Measurements from ENCODE around the gene HLA-F. TPM values are rescaled to one million over a fixed set of nuclear protein-coding genes. Genes with fewer than 3 reads are reported as not detected.

The HLA-F gene
- total RNA-seq, 2 donors from 2014 or later, result 34.0 to 62.1 TPM

DNA sequence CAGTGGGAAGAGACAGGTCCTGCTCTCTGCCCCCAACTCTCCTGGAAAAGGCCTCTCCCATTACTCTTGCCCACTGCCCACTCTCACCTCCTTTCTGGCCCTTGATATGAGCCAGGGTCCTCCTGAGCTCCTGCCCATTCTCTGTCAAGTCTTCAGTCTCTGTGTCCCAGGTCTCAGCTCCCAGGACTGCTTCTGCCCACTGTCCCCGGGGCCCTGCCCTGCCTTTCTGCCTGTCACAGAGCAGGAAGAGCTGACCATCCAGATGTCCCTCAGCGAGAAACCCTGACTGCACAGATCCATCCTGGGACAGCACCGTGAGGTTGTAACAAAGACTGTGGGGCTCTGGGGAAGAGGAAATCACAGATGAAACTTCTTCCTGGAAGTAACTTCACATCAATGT, 22.2 kb downstream of the HLA-F start:
- TF ChIP-seq, protein P1, sequence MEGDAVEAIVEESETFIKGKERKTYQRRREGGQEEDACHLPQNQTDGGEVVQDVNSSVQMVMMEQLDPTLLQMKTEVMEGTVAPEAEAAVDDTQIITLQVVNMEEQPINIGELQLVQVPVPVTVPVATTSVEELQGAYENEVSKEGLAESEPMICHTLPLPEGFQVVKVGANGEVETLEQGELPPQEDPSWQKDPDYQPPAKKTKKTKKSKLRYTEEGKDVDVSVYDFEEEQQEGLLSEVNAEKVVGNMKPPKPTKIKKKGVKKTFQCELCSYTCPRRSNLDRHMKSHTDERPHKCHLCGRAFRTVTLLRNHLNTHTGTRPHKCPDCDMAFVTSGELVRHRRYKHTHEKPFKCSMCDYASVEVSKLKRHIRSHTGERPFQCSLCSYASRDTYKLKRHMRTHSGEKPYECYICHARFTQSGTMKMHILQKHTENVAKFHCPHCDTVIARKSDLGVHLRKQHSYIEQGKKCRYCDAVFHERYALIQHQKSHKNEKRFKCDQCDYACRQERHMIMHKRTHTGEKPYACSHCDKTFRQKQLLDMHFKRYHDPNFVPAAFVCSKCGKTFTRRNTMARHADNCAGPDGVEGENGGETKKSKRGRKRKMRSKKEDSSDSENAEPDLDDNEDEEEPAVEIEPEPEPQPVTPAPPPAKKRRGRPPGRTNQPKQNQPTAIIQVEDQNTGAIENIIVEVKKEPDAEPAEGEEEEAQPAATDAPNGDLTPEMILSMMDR (IDR thresholded peaks at IDR 0.05), result no peak
- TF ChIP-seq POLR2A (IDR thresholded peaks at IDR 0.05) (no peak), POLR2AphosphoS5 (IDR thresholded peaks at IDR 0.05) (no peak)
- no peak for DNase-seq (ENCODE audit: low spot score)
- intact Hi-C loops (cut with DNase I), result no loop called here
- 88% methylated on average over 3 of the region's 3 CpGs for WGBS
- no peak overlapping the region for H3K4me3 ChIP-seq
- no peaks in the 10 kb centered on the region for H3K9me3 ChIP-seq
- no peaks in the 10 kb centered on the region for H3K4me1 ChIP-seq (replicated peaks)
- no peak overlapping the region for H3K27ac ChIP-seq
- no peaks in the 10 kb centered on the region for H3K36me3 ChIP-seq
- no peaks in the 10 kb centered on the region for H3K27me3 ChIP-seq (replicated peaks; ENCODE audit: insufficient read depth)

GRCh38 chr6:29745855-29746449, 22.7 kb downstream of the HLA-F start:
- H3K4me3 ChIP-seq, result no peak overlapping the region
- no peaks in the 10 kb centered on the region for H3K9me3 ChIP-seq
- no peak for DNase-seq (ENCODE audit: low spot score)
- H3K4me1 ChIP-seq (replicated peaks), result no peaks in the 10 kb centered on the region
- H3K36me3 ChIP-seq, result no peaks in the 10 kb centered on the region
- TF ChIP-seq POLR2A (IDR thresholded peaks at IDR 0.05), result no peak
- TF ChIP-seq POLR2AphosphoS5 (IDR thresholded peaks at IDR 0.05), result no peak
- TF ChIP-seq, protein P1 (IDR thresholded peaks at IDR 0.05), result no peak
- no peaks in the 10 kb centered on the region for H3K27me3 ChIP-seq (replicated peaks; ENCODE audit: insufficient read depth)
- no peak overlapping the region for H3K27ac ChIP-seq
- intact Hi-C loops (cut with DNase I), result no loop called here
- 67% methylated on average over 4 of the region's 4 CpGs for WGBS

DNA sequence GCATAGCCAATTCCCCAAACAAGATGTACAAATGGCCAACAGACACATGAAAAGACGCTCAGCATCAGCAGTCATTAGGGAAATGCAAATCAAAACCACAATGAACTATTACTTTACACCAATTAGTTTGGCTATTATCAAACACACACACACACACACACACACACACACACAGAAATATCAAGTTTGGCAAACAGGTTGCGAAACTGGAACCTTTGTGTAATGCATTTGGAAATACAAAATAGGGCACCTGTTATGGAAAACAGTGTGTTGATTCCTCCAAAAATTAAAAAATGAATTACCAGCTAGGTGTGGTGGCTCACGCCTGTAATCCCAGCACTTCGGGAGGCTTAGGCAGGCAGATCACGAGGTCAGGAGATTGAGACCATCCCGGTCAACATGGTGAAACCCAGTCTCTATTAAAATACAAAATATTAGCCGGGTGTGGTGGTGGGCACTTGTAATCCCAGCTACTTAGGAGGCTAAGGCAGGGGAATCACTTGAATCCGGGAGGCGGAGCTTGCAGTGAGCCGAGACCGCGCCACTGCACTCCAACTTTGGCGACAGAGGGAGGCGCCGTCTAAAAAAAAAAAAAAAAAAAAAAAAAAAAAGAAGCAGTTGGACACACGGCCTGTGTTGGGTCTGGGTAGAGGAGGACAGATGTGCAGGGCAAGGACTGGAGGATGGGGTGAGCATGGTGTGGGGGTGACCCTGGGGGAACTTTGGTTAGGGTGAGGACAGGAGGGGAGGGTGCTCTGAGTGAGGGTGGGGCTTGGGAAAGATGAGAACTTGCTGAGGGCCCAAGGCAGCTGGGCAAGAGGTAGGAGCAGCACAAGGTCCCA, 23.8 kb downstream of the HLA-F start:
- no peak overlapping the region for H3K27ac ChIP-seq
- no peak for DNase-seq (ENCODE audit: low spot score)
- no peaks in the 10 kb centered on the region for H3K4me1 ChIP-seq (replicated peaks)
- H3K36me3 ChIP-seq, result no peaks in the 10 kb centered on the region
- no peaks in the 10 kb centered on the region for H3K27me3 ChIP-seq (replicated peaks; ENCODE audit: insufficient read depth)
- TF ChIP-seq, protein P1 (IDR thresholded peaks at IDR 0.05), result no peak
- no peak for TF ChIP-seq POLR2A (IDR thresholded peaks at IDR 0.05)
- no peak for TF ChIP-seq POLR2AphosphoS5 (IDR thresholded peaks at IDR 0.05)
- no peak overlapping the region for H3K4me3 ChIP-seq
- no peaks in the 10 kb centered on the region for H3K9me3 ChIP-seq
- intact Hi-C loops (cut with DNase I), result no loop called here
- WGBS, result 73% methylated on average over 16 of the region's 16 CpGs

DNA sequence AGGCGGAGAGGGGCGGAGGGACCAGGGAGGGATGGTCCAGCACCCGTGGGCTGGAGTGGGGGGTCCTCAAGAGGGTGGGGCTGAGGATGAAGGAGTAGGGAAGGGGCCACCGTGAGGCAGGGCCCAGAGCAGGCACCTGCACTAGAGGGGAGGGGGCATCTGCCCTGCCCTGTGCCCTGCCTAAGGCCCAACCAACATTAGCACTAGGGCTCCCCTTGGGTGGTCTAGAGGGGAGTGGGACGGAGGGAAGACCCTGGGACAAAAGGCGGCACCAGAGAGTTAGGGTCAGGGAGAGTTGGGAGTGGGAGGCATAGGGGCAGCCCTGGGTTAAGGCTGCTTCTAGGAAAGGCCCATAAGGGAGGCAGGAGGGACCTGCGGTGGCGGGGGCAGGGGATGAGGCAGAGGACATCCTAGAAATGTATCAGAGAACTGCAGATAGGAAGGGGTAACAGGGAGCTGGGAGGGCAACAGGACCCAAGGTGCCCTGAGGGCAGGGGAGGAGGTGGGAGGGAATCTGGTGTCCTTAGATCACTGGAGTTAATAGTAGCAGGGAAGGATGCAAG, 24.5 kb downstream of the HLA-F start:
- no peak for DNase-seq (ENCODE audit: low spot score)
- H3K4me1 ChIP-seq (replicated peaks), result no peaks in the 10 kb centered on the region
- H3K27me3 ChIP-seq (replicated peaks; ENCODE audit: insufficient read depth), result no peaks in the 10 kb centered on the region
- intact Hi-C loops (cut with DNase I), result no loop called here
- H3K36me3 ChIP-seq, result no peaks in the 10 kb centered on the region
- 76% methylated on average over 8 of the region's 8 CpGs for WGBS
- no peak overlapping the region for H3K27ac ChIP-seq
- H3K9me3 ChIP-seq, result no peaks in the 10 kb centered on the region
- peak overlapping the region; percentile 52 to 61 for H3K4me3 ChIP-seq
- TF ChIP-seq POLR2AphosphoS5 (IDR thresholded peaks at IDR 0.05) (no peak), POLR2A (IDR thresholded peaks at IDR 0.05) (no peak)
- TF ChIP-seq, protein P1 (IDR thresholded peaks at IDR 0.05), result no peak

Measured in prostate gland (tissue), 2 donors.